Breast epithelium (tissue), 4 donors: ENCODE measurements around the gene TNS2. TPM values are rescaled to one million over a fixed set of nuclear protein-coding genes. Genes with fewer than 3 reads are reported as not detected.

Source experiments
- DNase-seq, 2 donors: peaks; one replicate each; pipeline ENCODE4 v3.0.0-alpha.2; 2019; ENCODE audit warnings: low spot score in 2 of 2
- H3K27ac ChIP-seq, 2 donors: fragments of 200-600 bp; sonication (generic) in 1 of 2; one replicate each; pipeline ENCODE4 v1.5.1; 2016 to 2019; ENCODE audit warnings: mild to moderate bottlenecking in 1 of 2
- H3K27me3 ChIP-seq, 2 donors: fragments of 200-600 bp; sonication (generic) in 1 of 2; one replicate each; pipeline versions ENCODE4 v1.5.1 to v1.6.0; 2017 to 2019; ENCODE audit warnings: control low read depth in 1 of 2, mild to moderate bottlenecking in 1 of 2
- H3K36me3 ChIP-seq: fragments of 200-600 bp; one replicate; pipeline ENCODE4 v1.5.1; 2019
- H3K4me1 ChIP-seq, 2 donors: fragments of 200-600 bp; sonication (generic); one replicate each; pipeline ENCODE4 v1.5.1; 2016 to 2019; ENCODE audit warnings: control low read depth in 1 of 2
- H3K4me3 ChIP-seq, 3 donors: fragments of 200-600 bp; sonication (generic); 1 replicate in 2 of 3; 2 replicates in 1 of 3; pipeline ENCODE4 v1.5.1; 2016 to 2019; ENCODE audit warnings: mild to moderate bottlenecking in 3 of 3, moderate library complexity in 2 of 3
- H3K9me3 ChIP-seq, 2 donors: fragments of 200-600 bp; sonication (generic) in 1 of 2; one replicate each; pipeline ENCODE4 v1.5.1; 2016 to 2019; ENCODE audit warnings: control low read depth in 1 of 2
- CTCF ChIP-seq, 3 donors: fragments of 450-650 bp; IDR thresholded peaks; one replicate each; pipeline ENCODE4 v1.5.1; 2016 to 2017; ENCODE audit warnings: antibody characterized with exemption in 3 of 3, mild to moderate bottlenecking in 3 of 3, moderate library complexity in 3 of 3
- POLR2A ChIP-seq: fragments of 450-650 bp; IDR thresholded peaks from one replicate; pipeline ENCODE4 v1.6.1; 2016; ENCODE audit warnings: antibody characterized with exemption, mild to moderate bottlenecking, moderate library complexity
- POLR2AphosphoS5 ChIP-seq, 3 donors: sonication (generic); formaldehyde crosslinking; IDR thresholded peaks; one replicate each; pipeline ENCODE4 v1.6.1; 2017; ENCODE audit warnings: antibody characterized with exemption in 3 of 3
- intact Hi-C: fragments of 100-400 bp; cut with DNase I; formaldehyde crosslinking; loops from one replicate; pipeline ENCODE4 v1.15.1; 2023; ENCODE audit warnings: low total_unique reads
- total RNA-seq, 3 donors: library from RNA; depleted of rRNA; stranded (reverse); fragments of >200 nt; gene quantifications; one replicate each; pipeline ENCODE4 v1.1.0, GENCODE V29; 2016

The TNS2 gene
- total RNA-seq, 3 donors from 2014 or later: 65.4 to 228 (median 156) TPM

DNA sequence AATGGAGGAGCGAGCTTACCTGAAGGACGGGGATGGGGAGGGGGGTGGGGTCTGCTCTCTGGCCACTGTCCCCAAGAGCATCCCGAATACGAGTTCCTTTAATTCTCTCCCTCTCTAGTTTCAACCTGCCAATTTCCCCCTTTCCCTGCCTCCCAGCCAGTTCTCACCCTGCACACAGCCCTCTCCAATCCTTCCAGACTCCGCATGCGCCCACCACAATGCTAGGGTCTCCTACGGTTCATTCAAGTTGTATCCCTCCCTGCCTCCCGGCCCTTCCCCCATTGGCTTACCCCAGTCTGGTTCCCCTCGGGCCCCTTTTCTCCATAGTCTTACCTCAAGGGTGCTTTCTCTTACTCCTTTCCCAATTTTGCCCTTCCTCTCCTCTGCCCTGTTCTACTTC is 46.9 kb downstream of the TNS2 start:
- Histone ChIP-seq H3K9me3 (no peaks in the 10 kb centered on the region), H3K4me1 (peaks cover 0 to 6% of the 10 kb centered on the region in 2 donors), H3K36me3 (no peaks in the 10 kb centered on the region), H3K4me3 (peak overlapping the region; percentile 57 to 89 (median 69)), H3K27ac (peak overlapping the region; percentile 83 to 96), H3K27me3 (no peaks in the 10 kb centered on the region)
- no peak for TF ChIP-seq POLR2A
- no peak for TF ChIP-seq CTCF (IDR thresholded peaks at IDR 0.05)
- TF ChIP-seq POLR2AphosphoS5 (IDR thresholded peaks at IDR 0.05): no peak
- intact Hi-C loops: no loop called here
- no peak for DNase-seq

DNA sequence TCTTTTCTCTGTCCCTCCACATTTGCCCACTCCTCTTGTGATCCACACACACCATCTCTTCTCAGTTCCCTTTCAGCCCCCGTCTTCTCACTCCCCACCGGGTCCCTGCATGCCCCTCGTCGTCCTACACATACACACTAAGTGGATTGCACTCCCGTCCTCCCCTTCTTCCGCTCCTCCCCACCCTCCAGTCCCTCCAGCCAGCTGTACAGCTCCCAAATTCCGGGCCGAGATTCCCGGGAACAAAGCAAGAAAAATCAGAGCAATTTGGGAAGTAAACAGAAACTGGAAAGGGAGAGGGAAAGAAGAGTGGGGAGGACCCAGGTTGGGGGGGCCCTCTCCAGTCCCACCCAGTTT is 47.3 kb downstream of the TNS2 start:
- Histone ChIP-seq H3K9me3 (no peaks in the 10 kb centered on the region), H3K27me3 (no peaks in the 10 kb centered on the region), H3K36me3 (no peaks in the 10 kb centered on the region), H3K4me1 (peaks cover 0 to 6% of the 10 kb centered on the region in 2 donors), H3K27ac (peak overlapping the region; percentile 83 to 96), H3K4me3 (peak overlapping the region; percentile 57 to 89 (median 69))
- DNase-seq: no peak
- intact Hi-C loops: no loop called here
- TF ChIP-seq CTCF (IDR thresholded peaks at IDR 0.05): no peak
- TF ChIP-seq POLR2A: no peak
- TF ChIP-seq POLR2AphosphoS5 (IDR thresholded peaks at IDR 0.05): no peak

- intact Hi-C loops: no loop called here
- TF ChIP-seq POLR2AphosphoS5 (IDR thresholded peaks at IDR 0.05) (peak in 1 of 3 donors; percentile 18), POLR2A (no peak), CTCF (IDR thresholded peaks at IDR 0.05) (peak in 1 of 3 donors; percentile 22)
- Histone ChIP-seq H3K27me3 (no peaks in the 10 kb centered on the region), H3K4me1 (peaks cover 0 to 6% of the 10 kb centered on the region in 2 donors), H3K4me3 (peak within 1 kb of the TSS; percentile 57 to 89 (median 69)), H3K36me3 (no peaks in the 10 kb centered on the region), H3K27ac (peak within 1 kb of the TSS; percentile 83 to 96), H3K9me3 (no peaks in the 10 kb centered on the region)
- DNase-seq: peak in 1 of 2 donors; percentile 45
Measured at GRCh38 chr12:53097564-53098353, 47.9 kb downstream of the TNS2 start, which contains the start of gene IGFBP6. TSS of gene IGFBP6 (plus strand) at chr12:53097667. CDS start at chr12:53097718, 51 bp downstream.

DNA sequence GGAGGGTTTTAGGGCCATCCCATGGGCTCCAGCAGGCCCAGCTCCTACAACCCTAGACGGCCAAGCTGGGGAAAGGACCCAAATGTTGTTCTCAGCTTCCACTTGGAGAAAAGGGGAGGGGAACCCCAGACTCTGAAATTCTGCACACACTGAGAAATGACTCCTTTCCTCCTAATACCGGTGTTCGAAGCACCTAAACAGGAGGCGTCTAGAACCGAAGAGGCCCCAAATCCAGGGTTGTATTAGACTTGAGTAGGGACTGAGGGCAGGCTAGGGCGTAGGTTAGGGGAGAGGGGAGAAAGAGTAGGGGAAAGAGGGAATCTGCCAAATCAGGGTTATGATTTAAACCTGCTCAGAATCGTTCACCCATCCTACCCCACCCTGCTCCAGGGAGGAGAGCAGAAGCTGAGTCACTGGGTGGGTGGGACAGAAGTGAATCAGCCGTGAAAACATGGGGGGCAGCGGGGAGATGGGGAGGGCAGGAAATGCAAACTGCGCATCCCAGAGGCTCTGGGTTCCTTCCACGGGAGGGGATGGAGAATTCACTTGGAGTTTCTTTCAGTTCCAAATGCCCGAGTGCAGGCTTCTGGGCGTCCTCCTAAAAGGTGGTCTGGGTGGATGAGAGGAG is 48.6 kb downstream of the TNS2 start:
- TF ChIP-seq CTCF (IDR thresholded peaks at IDR 0.05): no peak
- TF ChIP-seq POLR2AphosphoS5 (IDR thresholded peaks at IDR 0.05): peak in 1 of 3 donors; percentile 21
- H3K36me3 ChIP-seq: no peaks in the 10 kb centered on the region
- H3K4me1 ChIP-seq: peaks cover 0 to 6% of the 10 kb centered on the region in 2 donors
- H3K27me3 ChIP-seq: no peaks in the 10 kb centered on the region
- intact Hi-C loops: no loop called here
- DNase-seq: no peak
- H3K4me3 ChIP-seq: peak overlapping the region; percentile 57 to 89 (median 69)
- H3K27ac ChIP-seq: peak overlapping the region; percentile 83 to 96
- H3K9me3 ChIP-seq: no peaks in the 10 kb centered on the region
